Measurements from ENCODE around the gene PTPRS. TPM values are rescaled to one million over a fixed set of nuclear protein-coding genes. Genes with fewer than 3 reads are reported as not detected.
"Not testable (repeated sequence)": the region's sequence is repeated elsewhere in the genome, so short reads cannot be mapped to it uniquely, and the experiment has no call there.

PTPRS gene
- total RNA-seq, 6 experiments from 2014 or later: 6.1 to 39.9 (median 22.1) TPM

DNA sequence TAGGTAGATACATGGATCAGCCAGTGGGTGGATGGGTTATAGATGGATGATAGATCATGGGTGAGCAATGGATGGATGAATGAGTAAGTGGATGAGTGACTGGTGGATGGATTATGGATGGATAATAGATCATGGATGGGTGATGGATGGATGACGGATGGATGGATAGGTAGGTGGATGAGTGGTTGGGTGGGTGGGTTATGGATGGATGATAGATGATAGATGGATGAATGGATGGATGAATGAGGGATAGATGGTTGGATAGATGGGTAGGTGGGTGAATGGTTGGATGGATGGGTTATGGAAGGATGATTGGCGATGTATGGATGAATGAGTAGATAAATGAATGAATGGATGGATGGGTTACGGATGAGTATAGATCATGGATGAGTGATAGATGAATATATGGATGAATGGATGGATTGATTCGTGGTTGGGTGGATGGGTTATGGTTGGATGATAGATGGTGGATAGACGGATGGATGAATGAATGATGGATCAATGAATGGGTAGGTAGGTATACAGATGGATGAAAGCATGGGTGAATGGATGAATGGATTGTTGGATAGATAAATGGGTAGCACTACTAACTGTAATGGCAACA, 27.0 kb upstream of the PTPRS start:
- no peak for ATAC-seq
- Histone ChIP-seq H3K9me3 (no peaks in the 10 kb centered on the region), H3K27ac (no peak overlapping the region), H3K36me3 (no peaks in the 10 kb centered on the region), H3K4me1 (no peaks in the 10 kb centered on the region), H3K27me3 (no peaks in the 10 kb centered on the region), H3K4me3 (no peak overlapping the region)
- DNase-seq: no peak
- intact Hi-C loops (cut with DNase I): no loop called here
- TF ChIP-seq, protein P1, sequence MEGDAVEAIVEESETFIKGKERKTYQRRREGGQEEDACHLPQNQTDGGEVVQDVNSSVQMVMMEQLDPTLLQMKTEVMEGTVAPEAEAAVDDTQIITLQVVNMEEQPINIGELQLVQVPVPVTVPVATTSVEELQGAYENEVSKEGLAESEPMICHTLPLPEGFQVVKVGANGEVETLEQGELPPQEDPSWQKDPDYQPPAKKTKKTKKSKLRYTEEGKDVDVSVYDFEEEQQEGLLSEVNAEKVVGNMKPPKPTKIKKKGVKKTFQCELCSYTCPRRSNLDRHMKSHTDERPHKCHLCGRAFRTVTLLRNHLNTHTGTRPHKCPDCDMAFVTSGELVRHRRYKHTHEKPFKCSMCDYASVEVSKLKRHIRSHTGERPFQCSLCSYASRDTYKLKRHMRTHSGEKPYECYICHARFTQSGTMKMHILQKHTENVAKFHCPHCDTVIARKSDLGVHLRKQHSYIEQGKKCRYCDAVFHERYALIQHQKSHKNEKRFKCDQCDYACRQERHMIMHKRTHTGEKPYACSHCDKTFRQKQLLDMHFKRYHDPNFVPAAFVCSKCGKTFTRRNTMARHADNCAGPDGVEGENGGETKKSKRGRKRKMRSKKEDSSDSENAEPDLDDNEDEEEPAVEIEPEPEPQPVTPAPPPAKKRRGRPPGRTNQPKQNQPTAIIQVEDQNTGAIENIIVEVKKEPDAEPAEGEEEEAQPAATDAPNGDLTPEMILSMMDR (IDR thresholded peaks at IDR 0.05): no peak
- TF ChIP-seq POLR2A (IDR thresholded peaks at IDR 0.05): no peak
- 53% methylated on average over 5 of the region's 5 CpGs for WGBS (ENCODE audit: insufficient coverage, low coverage, low lambda C conversion rate, missing lambda C conversion rate)

GRCh38 chr19:5365905-5366304, 25.3 kb upstream of the PTPRS start:
- TF ChIP-seq POLR2A (IDR thresholded peaks at IDR 0.05): no peak
- TF ChIP-seq, protein P1 (IDR thresholded peaks at IDR 0.05): no peak
- intact Hi-C loops (cut with DNase I): no loop called here
- DNase-seq (no peak), ATAC-seq (no peak)
- Histone ChIP-seq H3K27ac (no peak overlapping the region), H3K36me3 (no peaks in the 10 kb centered on the region), H3K9me3 (no peaks in the 10 kb centered on the region), H3K4me3 (no peak overlapping the region), H3K4me1 (no peaks in the 10 kb centered on the region), H3K27me3 (no peaks in the 10 kb centered on the region)
- 79% methylated on average over 6 of the region's 6 CpGs for WGBS (ENCODE audit: insufficient coverage, low coverage, low lambda C conversion rate, missing lambda C conversion rate)

DNA sequence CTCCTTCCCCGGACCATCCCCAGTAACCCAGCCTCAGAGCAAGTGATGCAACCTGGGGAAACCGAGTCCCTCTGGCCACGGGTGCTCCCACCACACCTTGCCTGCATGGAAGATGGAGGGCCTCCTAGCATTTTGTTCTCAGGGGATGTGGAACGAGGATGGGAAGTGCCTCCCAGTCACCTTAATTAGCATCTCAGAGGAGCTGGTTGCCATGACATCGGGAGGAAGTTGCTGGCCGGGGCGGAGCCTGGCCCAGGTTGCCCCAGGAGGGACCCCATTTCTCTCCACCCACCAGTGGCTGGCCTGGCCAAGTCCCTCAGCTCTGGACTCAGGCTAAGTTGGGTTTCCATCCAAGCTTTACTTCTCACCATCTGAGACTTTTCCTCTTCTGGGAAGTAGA, 24.1 kb upstream of the PTPRS start:
- no peak overlapping the region for H3K4me3 ChIP-seq
- no peaks in the 10 kb centered on the region for H3K9me3 ChIP-seq
- no peaks in the 10 kb centered on the region for H3K4me1 ChIP-seq
- no peaks in the 10 kb centered on the region for H3K27me3 ChIP-seq
- TF ChIP-seq, protein P1 (IDR thresholded peaks at IDR 0.05): no peak
- TF ChIP-seq POLR2A (IDR thresholded peaks at IDR 0.05): no peak
- no peak overlapping the region for H3K27ac ChIP-seq
- intact Hi-C loops (cut with DNase I): no loop called here
- no peak for ATAC-seq
- H3K36me3 ChIP-seq: no peaks in the 10 kb centered on the region
- no peak for DNase-seq
- 14% methylated on average over 6 of the region's 7 CpGs for WGBS (ENCODE audit: insufficient coverage, low coverage, low lambda C conversion rate, missing lambda C conversion rate)

DNA sequence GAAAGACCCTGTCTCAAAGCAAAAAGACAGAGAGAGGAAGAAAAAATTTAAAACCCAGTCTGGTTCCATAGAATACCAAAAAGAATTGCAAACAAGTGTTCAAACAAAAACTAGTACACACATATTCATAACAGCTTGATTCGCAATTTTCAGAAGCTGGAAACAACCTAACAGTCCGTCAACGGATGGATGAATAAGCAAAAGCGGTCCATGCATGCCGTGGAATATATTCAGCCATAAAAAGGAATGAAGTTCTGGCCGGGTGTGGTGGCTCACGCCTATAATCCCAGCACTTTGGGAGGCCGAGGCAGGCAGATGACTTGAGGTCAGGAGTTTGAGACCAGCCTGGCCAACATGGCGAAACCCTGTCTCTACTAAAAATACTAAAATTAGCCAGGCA, 21.2 kb upstream of the PTPRS start:
- DNase-seq; ATAC-seq; intact Hi-C loops (cut with DNase I); H3K4me1 ChIP-seq; H3K27me3 ChIP-seq; H3K36me3 ChIP-seq; H3K9me3 ChIP-seq; H3K27ac ChIP-seq; H3K4me3 ChIP-seq: not testable (repeated sequence)
- WGBS (ENCODE audit: insufficient coverage, low coverage, low lambda C conversion rate, missing lambda C conversion rate): 79% methylated on average over 7 of the region's 9 CpGs

GRCh38 chr19:5361407-5361806, 20.8 kb upstream of the PTPRS start:
- no peaks in the 10 kb centered on the region for H3K4me1 ChIP-seq
- H3K27me3 ChIP-seq: no peaks in the 10 kb centered on the region
- no peaks in the 10 kb centered on the region for H3K36me3 ChIP-seq
- no peak overlapping the region for H3K27ac ChIP-seq
- no peak for DNase-seq
- H3K9me3 ChIP-seq: no peaks in the 10 kb centered on the region
- TF ChIP-seq POLR2A (IDR thresholded peaks at IDR 0.05): no peak
- TF ChIP-seq, protein P1 (IDR thresholded peaks at IDR 0.05): no peak
- no peak for ATAC-seq
- intact Hi-C loops (cut with DNase I): no loop called here
- 71% methylated on average over 3 of the region's 4 CpGs for WGBS (ENCODE audit: insufficient coverage, low coverage, low lambda C conversion rate, missing lambda C conversion rate)
- no peak overlapping the region for H3K4me3 ChIP-seq

All from right lobe of liver (tissue), 6 donors.